HepG2 (cell line): ENCODE results near the gene APOL2. TPM values are rescaled to one million over a fixed set of nuclear protein-coding genes. Genes with fewer than 3 reads are reported as not detected.
"Not testable (repeated sequence)": the region's sequence is repeated elsewhere in the genome, so short reads cannot be mapped to it uniquely, and the experiment has no call there.

Experiments
- ARNTL ChIP-seq: sonication (generic); formaldehyde crosslinking; IDR thresholded peaks from 2 replicates; pipeline ENCODE4 v1.4.0; 2020; ENCODE audit warnings: mild to moderate bottlenecking, missing genetic modification reagents
- EP300 ChIP-seq, 3 experiments: sonication (generic) in 1 of 3; formaldehyde crosslinking in 1 of 3; IDR thresholded peaks; 2 replicates each; pipeline versions ENCODE4 v1.5.1 to v1.6.1; 2011 to 2020; ENCODE audit warnings: low read depth in 2 of 3, low read length in 2 of 3, borderline replicate concordance in 1 of 3, improper control_type of control experiment in 1 of 3, mild to moderate bottlenecking in 1 of 3, missing genetic modification reagents in 1 of 3, moderate library complexity in 1 of 3
- ESRRA ChIP-seq: sonication (generic); formaldehyde crosslinking; IDR thresholded peaks from 2 replicates; pipeline ENCODE4 v1.5.1; 2020; ENCODE audit warnings: mild to moderate bottlenecking, low read depth, missing genetic modification reagents
- GABPA ChIP-seq, 2 experiments: IDR thresholded peaks; 2 replicates each; pipeline ENCODE4 v1.6.1; 2011 to 2016; ENCODE audit warnings: low read depth in 2 of 2, low read length in 1 of 2, missing biosample characterization in 1 of 2, missing genetic modification characterization in 1 of 2
- HOMEZ ChIP-seq: IDR thresholded peaks from 2 replicates; pipeline ENCODE4 v1.6.1; 2016; ENCODE audit warnings: low read depth
- NR2F2 ChIP-seq: IDR thresholded peaks from 2 replicates; pipeline ENCODE4 v1.6.1; 2012; ENCODE audit warnings: low read depth, inconsistent platforms, borderline replicate concordance
- PATZ1 ChIP-seq: sonication (generic); formaldehyde crosslinking; IDR thresholded peaks from 2 replicates; pipeline ENCODE4 v1.4.0; 2020; ENCODE audit warnings: missing genetic modification reagents
- PHF21A ChIP-seq: sonication (generic); formaldehyde crosslinking; IDR thresholded peaks from 2 replicates; pipeline ENCODE4 v1.5.0; 2020; ENCODE audit warnings: mild to moderate bottlenecking, missing genetic modification reagents
- SALL1 ChIP-seq: sonication (generic); formaldehyde crosslinking; IDR thresholded peaks from 2 replicates; pipeline ENCODE4 v1.8.0; 2022; ENCODE audit warnings: mild to moderate bottlenecking, missing genetic modification reagents
- TAF1 ChIP-seq: sonication (generic); formaldehyde crosslinking; IDR thresholded peaks from 2 replicates; pipeline ENCODE4 v1.4.0; 2020; ENCODE audit warnings: missing genetic modification reagents
- ZBTB20 ChIP-seq: sonication (generic); formaldehyde crosslinking; IDR thresholded peaks from 2 replicates; pipeline ENCODE4 v1.8.1; 2023; ENCODE audit warnings: missing genetic modification reagents, low read depth, mild to moderate bottlenecking, borderline replicate concordance
- ZNF292 ChIP-seq: sonication (generic); formaldehyde crosslinking; IDR thresholded peaks from 2 replicates; pipeline ENCODE4 v1.8.1; 2022; ENCODE audit warnings: mild to moderate bottlenecking, low read depth, missing genetic modification reagents, borderline replicate concordance
- ZNF317 ChIP-seq: sonication (generic); formaldehyde crosslinking; IDR thresholded peaks from 2 replicates; pipeline ENCODE4 v1.5.0; 2020; ENCODE audit warnings: mild to moderate bottlenecking, missing genetic modification reagents
- ZNF34 ChIP-seq: sonication (generic); formaldehyde crosslinking; IDR thresholded peaks from 2 replicates; pipeline ENCODE4 v1.4.0; 2020; ENCODE audit warnings: mild to moderate bottlenecking, missing genetic modification reagents, borderline replicate concordance
- ZNF512 ChIP-seq: sonication (generic); formaldehyde crosslinking; IDR thresholded peaks from 2 replicates; pipeline ENCODE4 v1.4.0; 2020; ENCODE audit warnings: mild to moderate bottlenecking, missing genetic modification reagents
- polyA plus RNA-seq, 8 experiments: library from polyadenylated mRNA; depleted of rRNA in 3 of 8; stranded (reverse) in 7 of 8; unstranded in 1 of 8; fragments of >200 nt; fragmentation: Illumina TruSeq in 4 of 8; extraction: Trizol in 4 of 8; gene quantifications; 2 replicates each; pipeline versions ENCODE4 v1.2.1 to v1.2.3, GENCODE V29; 2011 to 2016; ENCODE audit warnings: low read depth in 4 of 8, missing spikeins in 1 of 8, mixed read lengths in 1 of 8; ENCODE audit not compliant: insufficient read depth in 1 of 8
- total RNA-seq, 5 experiments: library from RNA; depleted of rRNA; stranded (reverse); fragments of >200 nt; fragmentation: Illumina TruSeq; extraction: Trizol; gene quantifications; 2 replicates each; pipeline ENCODE4 v1.2.3, GENCODE V29; 2016; ENCODE audit warnings: low read depth in 1 of 5

The APOL2 gene
- total and polyA plus RNA-seq, 2 of the 13 experiments (the other 11 are each of a cell fraction or from before 2014, with no cell fraction given), result 28.7 to 51.2 TPM

GRCh38 chr22:36251979-36252608 lies 12.8 kb upstream of the APOL2 start (continued):
- TF ChIP-seq PATZ1, result peak; percentile 99
- 0 out of 2 replicates have a peak, but pooled peaks have one; percentile 4 for TF ChIP-seq ZNF317
- TF ChIP-seq EP300 (IDR thresholded peaks at IDR 0.05; ENCODE audit: low read depth in 2 of 2, low read length in 2 of 2), result peak in 1 of 2 experiments; percentile 83; a peak in 2 of 4 replicates
- peak; percentile 79 for TF ChIP-seq EP300 (CRISPR knock-in tag; IDR thresholded peaks at IDR 0.05; ENCODE audit: borderline replicate concordance)
- TF ChIP-seq ESRRA (CRISPR knock-in tag), result peak; percentile 62; the same call in 1 of the 2 replicates
- TF ChIP-seq PHF21A, result peak; percentile 89
- not testable (repeated sequence) for TF ChIP-seq GABPA (IDR thresholded peaks at IDR 0.05; ENCODE audit: low read depth, low read length)
- 0 out of 2 replicates have a peak, but pooled peaks have one; percentile 27 for TF ChIP-seq GABPA (CRISPR knock-in tag; IDR thresholded peaks at IDR 0.05; ENCODE audit: low read depth)
- peak; percentile 58; the same call in 1 of the 2 replicates for TF ChIP-seq ZNF292 (CRISPR knock-in tag)
- TF ChIP-seq SALL1, result peak; percentile 99
- 0 out of 2 replicates have a peak, but pooled peaks have one; percentile 30 for TF ChIP-seq ZNF34 (CRISPR knock-in tag)
- peak; percentile 23; the same call in 1 of the 2 replicates for TF ChIP-seq ZNF512 (CRISPR knock-in tag)
- TF ChIP-seq ZBTB20, result peak; percentile 87; the same call in 1 of the 2 replicates
- TF ChIP-seq TAF1 (CRISPR knock-in tag), result peak; percentile 46; the same call in 1 of the 2 replicates
- TF ChIP-seq NR2F2, result peak; percentile 56
- peak; percentile 82; the same call in 1 of the 2 replicates for TF ChIP-seq HOMEZ (CRISPR knock-in tag)
- peak; percentile 86 for TF ChIP-seq ARNTL (CRISPR knock-in tag)
